ENCODE results near the gene IVL. TPM values are rescaled to one million over a fixed set of nuclear protein-coding genes. Genes with fewer than 3 reads are reported as not detected.

Gene IVL
- total and polyA plus RNA-seq, 8 donors, result 0.12 TPM; not detected in 7

GRCh38 chr1:152957561-152957960 lies 49.2 kb downstream of the IVL start:
- no peaks in the 10 kb centered on the region for H3K9me3 ChIP-seq
- no peaks in the 10 kb centered on the region for H3K36me3 ChIP-seq
- TF ChIP-seq CTCF (IDR thresholded peaks at IDR 0.05), result no peak
- no peaks in the 10 kb centered on the region for H3K4me1 ChIP-seq
- H3K27ac ChIP-seq, result no peak overlapping the region
- H3K4me3 ChIP-seq, result no peak overlapping the region
- DNase-seq (no peak), ATAC-seq (no peak)
- H3K27me3 ChIP-seq, result peaks cover 0 to 5% of the 10 kb centered on the region in 2 donors
- intact Hi-C loops (cut with DNase I), result no loop called here

GRCh38 chr1:152959273-152959672 lies 50.9 kb downstream of the IVL start:
- Histone ChIP-seq H3K9me3 (no peaks in the 10 kb centered on the region), H3K27me3 (peaks cover 0 to 5% of the 10 kb centered on the region in 2 donors), H3K36me3 (no peaks in the 10 kb centered on the region), H3K27ac (no peak overlapping the region), H3K4me3 (no peak overlapping the region), H3K4me1 (no peaks in the 10 kb centered on the region)
- intact Hi-C loops (cut with DNase I), result no loop called here
- no peak for TF ChIP-seq CTCF (IDR thresholded peaks at IDR 0.05)
- no peak for DNase-seq
- no peak for ATAC-seq

- no peaks in the 10 kb centered on the region for H3K4me1 ChIP-seq
- no peak overlapping the region for H3K27ac ChIP-seq
- intact Hi-C loops (cut with DNase I), result no loop called here
- no peak for DNase-seq
- no peak for ATAC-seq
- H3K4me3 ChIP-seq, result no peak overlapping the region
- no peaks in the 10 kb centered on the region for H3K36me3 ChIP-seq
- H3K9me3 ChIP-seq, result no peaks in the 10 kb centered on the region
- peaks cover 0 to 5% of the 10 kb centered on the region in 2 donors for H3K27me3 ChIP-seq
- no peak for TF ChIP-seq CTCF (IDR thresholded peaks at IDR 0.05)
These were observed 51.6 kb downstream of the IVL start for GRCh38 chr1:152959801-152960451.

GRCh38 chr1:152960452-152961044 lies 52.2 kb downstream of the IVL start:
- Histone ChIP-seq H3K4me1 (no peaks in the 10 kb centered on the region), H3K36me3 (no peaks in the 10 kb centered on the region), H3K27me3 (peaks cover 0 to 5% of the 10 kb centered on the region in 2 donors), H3K4me3 (no peak overlapping the region), H3K27ac (no peak overlapping the region), H3K9me3 (no peaks in the 10 kb centered on the region)
- no peak for ATAC-seq
- intact Hi-C loops (cut with DNase I), result no loop called here
- no peak for TF ChIP-seq CTCF (IDR thresholded peaks at IDR 0.05)
- DNase-seq, result no peak

Other genes starting within 250 kb of the IVL start
- gene LCE2D, start 245.2 kb upstream of the IVL start, total RNA-seq, result not detected
- gene LCE2D, start 245.2 kb upstream of the IVL start, polyA plus RNA-seq (ENCODE audit: insufficient read length in 6 of 6), result not detected
- not detected for gene LCE2C, start 233.3 kb upstream of the IVL start, total RNA-seq
- not detected for gene LCE2C, start 233.3 kb upstream of the IVL start, polyA plus RNA-seq (ENCODE audit: insufficient read length in 6 of 6)
- gene LCE2B, start 222.4 kb upstream of the IVL start, total RNA-seq, result not detected
- not detected for gene LCE2B, start 222.4 kb upstream of the IVL start, polyA plus RNA-seq (ENCODE audit: insufficient read length in 6 of 6)
- gene LCE2A, start 210.2 kb upstream of the IVL start, total RNA-seq, result not detected
- gene LCE2A, start 210.2 kb upstream of the IVL start, polyA plus RNA-seq (ENCODE audit: insufficient read length in 6 of 6), result not detected
- not detected for gene LCE4A, start 200.4 kb upstream of the IVL start, total RNA-seq
- gene LCE4A, start 200.4 kb upstream of the IVL start, polyA plus RNA-seq (ENCODE audit: insufficient read length in 6 of 6), result not detected
- gene KPRP, start 150.5 kb upstream of the IVL start, total RNA-seq, result not detected
- gene KPRP, start 150.5 kb upstream of the IVL start, polyA plus RNA-seq (ENCODE audit: insufficient read length in 6 of 6), result not detected
- gene LCE1F, start 133.4 kb upstream of the IVL start, total RNA-seq, result not detected
- not detected for gene LCE1F, start 133.4 kb upstream of the IVL start, polyA plus RNA-seq (ENCODE audit: insufficient read length in 6 of 6)
- not detected for gene LCE1E, start 122.3 kb upstream of the IVL start, total RNA-seq
- not detected for gene LCE1E, start 122.3 kb upstream of the IVL start, polyA plus RNA-seq (ENCODE audit: insufficient read length in 6 of 6)
- not detected for gene LCE1D, start 111.8 kb upstream of the IVL start, total RNA-seq
- not detected for gene LCE1D, start 111.8 kb upstream of the IVL start, polyA plus RNA-seq (ENCODE audit: insufficient read length in 6 of 6)
- not detected for gene LCE1C, start 101.9 kb upstream of the IVL start, total RNA-seq
- not detected for gene LCE1C, start 101.9 kb upstream of the IVL start, polyA plus RNA-seq (ENCODE audit: insufficient read length in 6 of 6)
- gene LCE1B, start 96.6 kb upstream of the IVL start, total RNA-seq, result not detected
- not detected for gene LCE1B, start 96.6 kb upstream of the IVL start, polyA plus RNA-seq (ENCODE audit: insufficient read length in 6 of 6)
- not detected for gene LCE1A, start 81.1 kb upstream of the IVL start, total RNA-seq
- not detected for gene LCE1A, start 81.1 kb upstream of the IVL start, polyA plus RNA-seq (ENCODE audit: insufficient read length in 6 of 6)
- gene LCE6A, start 65.7 kb upstream of the IVL start, total RNA-seq, result not detected
- not detected for gene LCE6A, start 65.7 kb upstream of the IVL start, polyA plus RNA-seq (ENCODE audit: insufficient read length in 6 of 6)
- gene LCE7A, start 48.5 kb upstream of the IVL start, total RNA-seq, result not detected
- not detected for gene LCE7A, start 48.5 kb upstream of the IVL start, polyA plus RNA-seq (ENCODE audit: insufficient read length in 6 of 6)
- gene SMCP, start 30.2 kb upstream of the IVL start, total RNA-seq, result not detected
- not detected for gene SMCP, start 30.2 kb upstream of the IVL start, polyA plus RNA-seq (ENCODE audit: insufficient read length in 6 of 6)
- gene SPRR5, start 38.7 kb downstream of the IVL start, total RNA-seq, result not detected
- gene SPRR5, start 38.7 kb downstream of the IVL start, polyA plus RNA-seq (ENCODE audit: insufficient read length in 6 of 6), result not detected
- gene SPRR4, start 62.1 kb downstream of the IVL start, total RNA-seq, result not detected
- gene SPRR4, start 62.1 kb downstream of the IVL start, polyA plus RNA-seq (ENCODE audit: insufficient read length in 6 of 6), result not detected
- gene SPRR1A, start 75.5 kb downstream of the IVL start, total RNA-seq, result not detected
- not detected for gene SPRR1A, start 75.5 kb downstream of the IVL start, polyA plus RNA-seq (ENCODE audit: insufficient read length in 6 of 6)
- gene SPRR3, start 93.2 kb downstream of the IVL start, total RNA-seq, result not detected
- under 1 TPM in 4 of 6 donors, not detected in 2; 0.24 to 0.55 (median 0.29) TPM for gene SPRR3, start 93.2 kb downstream of the IVL start, polyA plus RNA-seq (ENCODE audit: insufficient read length in 6 of 6)
- gene SPRR1B, start 122.7 kb downstream of the IVL start, total RNA-seq, result under 1 TPM in 1 of 2 donors, not detected in 1; 0.73 TPM
- under 1 TPM in 1 of 6 donors, not detected in 5; 0.24 TPM for gene SPRR1B, start 122.7 kb downstream of the IVL start, polyA plus RNA-seq (ENCODE audit: insufficient read length in 6 of 6)
- gene SPRR2D, start 132.6 kb downstream of the IVL start, total RNA-seq, result not detected
- gene SPRR2D, start 132.6 kb downstream of the IVL start, polyA plus RNA-seq (ENCODE audit: insufficient read length in 6 of 6), result not detected
- gene SPRR2A, start 149.0 kb downstream of the IVL start, total RNA-seq, result not detected
- gene SPRR2A, start 149.0 kb downstream of the IVL start, polyA plus RNA-seq (ENCODE audit: insufficient read length in 6 of 6), result not detected
- gene SPRR2B, start 163.1 kb downstream of the IVL start, total RNA-seq, result not detected
- gene SPRR2B, start 163.1 kb downstream of the IVL start, polyA plus RNA-seq (ENCODE audit: insufficient read length in 6 of 6), result not detected
- gene SPRR2E, start 186.0 kb downstream of the IVL start, total RNA-seq, result not detected
- gene SPRR2E, start 186.0 kb downstream of the IVL start, polyA plus RNA-seq (ENCODE audit: insufficient read length in 6 of 6), result not detected
- not detected for gene SPRR2F, start 205.0 kb downstream of the IVL start, total RNA-seq
- under 1 TPM in 1 of 6 donors, not detected in 5; 0.63 TPM for gene SPRR2F, start 205.0 kb downstream of the IVL start, polyA plus RNA-seq (ENCODE audit: insufficient read length in 6 of 6)
- not detected for gene SPRR2G, start 242.3 kb downstream of the IVL start, total RNA-seq
- not detected for gene SPRR2G, start 242.3 kb downstream of the IVL start, polyA plus RNA-seq (ENCODE audit: insufficient read length in 6 of 6)

Measured in left lung (tissue), 10 donors.